ENCODE results near the gene PTTG1.

Gene PTTG1

DNA sequence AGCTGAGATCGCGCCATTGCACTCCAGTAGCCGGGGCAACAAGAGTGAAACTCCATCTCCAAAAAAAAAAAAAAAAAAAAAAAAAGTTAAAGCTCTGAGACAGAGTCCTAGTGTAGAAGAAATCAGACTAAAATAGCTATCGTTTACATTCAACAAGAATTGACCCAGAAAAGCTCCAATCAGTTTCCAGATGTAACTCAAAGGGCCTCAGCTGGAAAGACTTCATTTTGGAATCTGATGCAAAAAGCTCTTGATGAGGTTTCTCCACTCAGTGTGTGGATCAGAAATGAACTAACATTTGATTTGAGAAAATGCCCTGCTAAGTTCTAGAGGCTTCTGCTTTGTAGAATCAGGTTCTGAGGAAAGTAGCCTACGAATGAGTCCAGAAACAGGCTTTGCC is 44.0 kb upstream of the PTTG1 start:
- H3K36me3 ChIP-seq (replicated peaks; ENCODE audit: low read depth, low read length) = no peaks in the 10 kb centered on the region
- no peak for TF ChIP-seq EZH2phosphoT487 (IDR thresholded peaks at IDR 0.05; ENCODE audit: low read depth)
- TF ChIP-seq, protein P1, sequence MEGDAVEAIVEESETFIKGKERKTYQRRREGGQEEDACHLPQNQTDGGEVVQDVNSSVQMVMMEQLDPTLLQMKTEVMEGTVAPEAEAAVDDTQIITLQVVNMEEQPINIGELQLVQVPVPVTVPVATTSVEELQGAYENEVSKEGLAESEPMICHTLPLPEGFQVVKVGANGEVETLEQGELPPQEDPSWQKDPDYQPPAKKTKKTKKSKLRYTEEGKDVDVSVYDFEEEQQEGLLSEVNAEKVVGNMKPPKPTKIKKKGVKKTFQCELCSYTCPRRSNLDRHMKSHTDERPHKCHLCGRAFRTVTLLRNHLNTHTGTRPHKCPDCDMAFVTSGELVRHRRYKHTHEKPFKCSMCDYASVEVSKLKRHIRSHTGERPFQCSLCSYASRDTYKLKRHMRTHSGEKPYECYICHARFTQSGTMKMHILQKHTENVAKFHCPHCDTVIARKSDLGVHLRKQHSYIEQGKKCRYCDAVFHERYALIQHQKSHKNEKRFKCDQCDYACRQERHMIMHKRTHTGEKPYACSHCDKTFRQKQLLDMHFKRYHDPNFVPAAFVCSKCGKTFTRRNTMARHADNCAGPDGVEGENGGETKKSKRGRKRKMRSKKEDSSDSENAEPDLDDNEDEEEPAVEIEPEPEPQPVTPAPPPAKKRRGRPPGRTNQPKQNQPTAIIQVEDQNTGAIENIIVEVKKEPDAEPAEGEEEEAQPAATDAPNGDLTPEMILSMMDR (IDR thresholded peaks at IDR 0.05; ENCODE audit: low read depth, low read length) = no peak
- H3K9ac ChIP-seq (ENCODE audit: low read length) = no peak overlapping the region
- no peak overlapping the region for H3K27ac ChIP-seq (ENCODE audit: low read length)
- no peaks in the 10 kb centered on the region for H3K4me1 ChIP-seq (ENCODE audit: low read length)
- H2AFZ ChIP-seq (ENCODE audit: low read depth, low read length) = no peak overlapping the region
- H3K9me3 ChIP-seq (ENCODE audit: insufficient read depth, low read length) = no peaks in the 10 kb centered on the region
- H4K20me1 ChIP-seq (ENCODE audit: insufficient read depth, low read length) = no peaks in the 10 kb centered on the region
- H3K79me2 ChIP-seq (ENCODE audit: low read length) = no peaks in the 10 kb centered on the region
- H3K4me2 ChIP-seq (ENCODE audit: low read length) = no peak overlapping the region
- no peak overlapping the region for H3K4me3 ChIP-seq (ENCODE audit: low read length)
- H3K27me3 ChIP-seq (ENCODE audit: low read depth, low read length) = peaks cover 13% of the 10 kb centered on the region; the same call in 1 of the 2 replicates

DNA sequence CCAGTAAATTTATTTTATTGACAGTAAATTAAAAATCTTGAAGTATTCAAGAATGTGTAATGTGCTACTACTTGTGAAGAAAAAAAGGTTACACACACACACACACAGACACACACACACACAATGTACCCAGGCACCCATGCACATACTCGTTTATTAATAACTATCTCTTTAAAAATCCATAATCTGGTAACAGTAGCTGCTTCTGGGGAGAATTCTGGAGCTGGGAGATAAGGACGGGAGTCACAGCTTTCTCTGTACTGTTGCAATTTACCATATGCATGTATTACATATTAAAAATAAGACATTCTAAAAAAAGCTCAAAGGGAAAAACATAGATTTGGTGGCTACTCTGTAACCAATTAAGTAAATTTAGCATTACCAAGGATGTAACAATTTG is 43.3 kb upstream of the PTTG1 start:
- Histone ChIP-seq H3K4me3 (ENCODE audit: low read length) (no peak overlapping the region), H3K27ac (ENCODE audit: low read length) (no peak overlapping the region), H2AFZ (ENCODE audit: low read depth, low read length) (no peak overlapping the region), H4K20me1 (ENCODE audit: insufficient read depth, low read length) (no peaks in the 10 kb centered on the region), H3K4me2 (ENCODE audit: low read length) (no peak overlapping the region), H3K79me2 (ENCODE audit: low read length) (no peaks in the 10 kb centered on the region), H3K27me3 (ENCODE audit: low read depth, low read length) (peaks cover 13% of the 10 kb centered on the region; the same call in 1 of the 2 replicates), H3K4me1 (ENCODE audit: low read length) (no peaks in the 10 kb centered on the region), H3K9me3 (ENCODE audit: insufficient read depth, low read length) (no peaks in the 10 kb centered on the region), H3K36me3 (replicated peaks; ENCODE audit: low read depth, low read length) (no peaks in the 10 kb centered on the region), H3K9ac (ENCODE audit: low read length) (no peak overlapping the region)
- TF ChIP-seq, protein P1 (IDR thresholded peaks at IDR 0.05; ENCODE audit: low read depth, low read length) = no peak
- TF ChIP-seq EZH2phosphoT487 (IDR thresholded peaks at IDR 0.05; ENCODE audit: low read depth) = no peak

DNA sequence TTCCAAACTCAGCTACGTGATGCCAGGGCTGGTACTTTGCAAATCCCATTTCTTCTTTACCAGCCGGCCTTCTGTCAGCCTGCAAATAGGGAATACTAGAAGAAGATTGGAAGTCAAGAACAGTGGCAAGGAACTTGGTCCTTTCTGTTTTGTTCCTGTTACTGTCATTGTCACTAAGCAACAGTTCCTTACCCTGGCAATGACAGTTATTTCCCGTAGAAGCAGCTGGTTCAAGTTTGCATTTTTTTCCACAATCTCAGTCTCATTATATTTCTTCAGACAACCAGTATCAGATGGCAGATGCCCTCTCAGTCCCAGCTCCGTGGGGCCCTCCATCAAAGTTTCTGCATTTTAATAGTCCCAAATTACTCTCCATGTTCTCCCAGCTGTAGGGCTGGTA is 42.1 kb upstream of the PTTG1 start:
- Histone ChIP-seq H4K20me1 (ENCODE audit: insufficient read depth, low read length) (no peaks in the 10 kb centered on the region), H3K9ac (ENCODE audit: low read length) (no peak overlapping the region), H3K27me3 (ENCODE audit: low read depth, low read length) (peaks cover 13% of the 10 kb centered on the region; the same call in 1 of the 2 replicates), H3K4me1 (ENCODE audit: low read length) (no peaks in the 10 kb centered on the region), H3K4me3 (ENCODE audit: low read length) (no peak overlapping the region), H2AFZ (ENCODE audit: low read depth, low read length) (no peak overlapping the region), H3K4me2 (ENCODE audit: low read length) (no peak overlapping the region), H3K27ac (ENCODE audit: low read length) (no peak overlapping the region), H3K9me3 (ENCODE audit: insufficient read depth, low read length) (no peaks in the 10 kb centered on the region), H3K79me2 (ENCODE audit: low read length) (no peaks in the 10 kb centered on the region), H3K36me3 (replicated peaks; ENCODE audit: low read depth, low read length) (no peaks in the 10 kb centered on the region)
- TF ChIP-seq, protein P1 (IDR thresholded peaks at IDR 0.05; ENCODE audit: low read depth, low read length) = no peak
- TF ChIP-seq EZH2phosphoT487 (IDR thresholded peaks at IDR 0.05; ENCODE audit: low read depth) = no peak

- Histone ChIP-seq H3K4me3 (ENCODE audit: low read length) (no peak overlapping the region), H3K27me3 (ENCODE audit: low read depth, low read length) (peaks cover 13% of the 10 kb centered on the region; the same call in 1 of the 2 replicates), H3K4me2 (ENCODE audit: low read length) (no peak overlapping the region), H3K36me3 (replicated peaks; ENCODE audit: low read depth, low read length) (no peaks in the 10 kb centered on the region), H3K9ac (ENCODE audit: low read length) (no peak overlapping the region), H3K9me3 (ENCODE audit: insufficient read depth, low read length) (no peaks in the 10 kb centered on the region), H4K20me1 (ENCODE audit: insufficient read depth, low read length) (no peaks in the 10 kb centered on the region), H3K4me1 (ENCODE audit: low read length) (no peaks in the 10 kb centered on the region), H3K79me2 (ENCODE audit: low read length) (no peaks in the 10 kb centered on the region), H3K27ac (ENCODE audit: low read length) (no peak overlapping the region), H2AFZ (ENCODE audit: low read depth, low read length) (no peak overlapping the region)
- no peak for TF ChIP-seq EZH2phosphoT487 (IDR thresholded peaks at IDR 0.05; ENCODE audit: low read depth)
- TF ChIP-seq, protein P1 (IDR thresholded peaks at IDR 0.05; ENCODE audit: low read depth, low read length) = no peak
Measured at GRCh38 chr5:160380041-160380440, 41.6 kb upstream of the PTTG1 start.

All from OCI-LY3 (cell line).